ENCODE results near the gene GPR39.

Gene GPR39

DNA sequence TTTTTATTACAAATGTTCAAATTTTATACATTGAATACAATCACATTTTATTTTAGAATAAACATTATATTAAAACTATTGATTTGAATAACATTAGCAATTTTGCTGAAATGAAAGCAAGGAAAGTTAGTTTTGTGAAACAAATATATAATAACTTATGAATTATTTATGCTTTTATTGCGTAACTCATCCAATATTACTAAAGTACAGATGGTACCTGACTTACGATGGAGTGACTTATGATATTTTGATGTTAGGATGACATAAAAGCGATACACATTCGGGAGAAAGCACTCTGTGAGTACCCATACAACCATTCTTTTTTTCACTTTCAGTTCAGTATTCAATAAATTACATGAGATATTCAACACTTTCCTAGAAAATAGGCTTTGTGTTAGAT lies 26.5 kb downstream of the GPR39 start:
- no peak for DNase-seq (ENCODE audit: low spot score)
- TF ChIP-seq, protein P1, sequence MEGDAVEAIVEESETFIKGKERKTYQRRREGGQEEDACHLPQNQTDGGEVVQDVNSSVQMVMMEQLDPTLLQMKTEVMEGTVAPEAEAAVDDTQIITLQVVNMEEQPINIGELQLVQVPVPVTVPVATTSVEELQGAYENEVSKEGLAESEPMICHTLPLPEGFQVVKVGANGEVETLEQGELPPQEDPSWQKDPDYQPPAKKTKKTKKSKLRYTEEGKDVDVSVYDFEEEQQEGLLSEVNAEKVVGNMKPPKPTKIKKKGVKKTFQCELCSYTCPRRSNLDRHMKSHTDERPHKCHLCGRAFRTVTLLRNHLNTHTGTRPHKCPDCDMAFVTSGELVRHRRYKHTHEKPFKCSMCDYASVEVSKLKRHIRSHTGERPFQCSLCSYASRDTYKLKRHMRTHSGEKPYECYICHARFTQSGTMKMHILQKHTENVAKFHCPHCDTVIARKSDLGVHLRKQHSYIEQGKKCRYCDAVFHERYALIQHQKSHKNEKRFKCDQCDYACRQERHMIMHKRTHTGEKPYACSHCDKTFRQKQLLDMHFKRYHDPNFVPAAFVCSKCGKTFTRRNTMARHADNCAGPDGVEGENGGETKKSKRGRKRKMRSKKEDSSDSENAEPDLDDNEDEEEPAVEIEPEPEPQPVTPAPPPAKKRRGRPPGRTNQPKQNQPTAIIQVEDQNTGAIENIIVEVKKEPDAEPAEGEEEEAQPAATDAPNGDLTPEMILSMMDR (IDR thresholded peaks at IDR 0.05; ENCODE audit: extremely low read depth, missing control alignments): no peak

DNA sequence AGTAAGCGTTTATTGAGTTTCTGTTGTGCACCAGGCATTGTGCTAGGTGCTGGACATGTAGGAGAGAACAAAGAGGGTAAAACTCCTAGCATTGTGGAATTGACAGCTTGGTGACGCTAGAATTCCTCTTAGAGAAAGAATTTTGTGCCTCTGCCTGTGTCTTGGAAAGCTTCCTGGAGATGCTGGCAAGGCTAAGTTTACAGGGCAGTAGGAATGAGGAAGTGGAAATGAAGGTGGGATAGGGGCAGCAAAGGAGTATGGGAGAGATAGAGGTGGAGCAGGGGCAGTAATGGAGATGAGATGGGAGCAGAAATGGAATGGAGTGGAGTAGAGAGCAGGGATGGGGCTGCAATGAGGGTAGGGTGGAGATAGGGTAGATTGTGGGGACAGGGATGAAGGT lies 29.8 kb downstream of the GPR39 start:
- no peak for DNase-seq (ENCODE audit: low spot score)
- TF ChIP-seq, protein P1 (IDR thresholded peaks at IDR 0.05; ENCODE audit: extremely low read depth, missing control alignments): no peak

DNA sequence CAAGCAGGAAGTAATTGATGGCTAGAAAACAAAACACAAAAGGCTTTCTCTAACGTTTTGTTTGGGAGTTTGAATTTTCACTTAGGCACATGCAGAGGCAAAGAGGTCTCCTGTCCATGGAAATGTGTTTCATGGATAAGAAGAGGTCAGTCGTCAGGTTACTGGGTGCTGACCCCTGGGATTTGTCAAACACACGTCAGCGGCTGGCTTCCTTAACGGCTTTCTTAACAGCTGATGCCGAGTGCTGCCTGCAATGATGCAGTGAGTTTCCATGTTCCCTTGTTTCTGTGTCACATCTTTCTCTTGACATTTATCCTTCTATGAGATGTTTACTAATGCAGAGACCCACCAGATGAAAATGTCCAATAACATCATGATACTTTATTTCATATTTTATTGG lies 31.7 kb downstream of the GPR39 start:
- TF ChIP-seq, protein P1 (IDR thresholded peaks at IDR 0.05; ENCODE audit: extremely low read depth, missing control alignments): no peak
- no peak for DNase-seq (ENCODE audit: low spot score)

DNA sequence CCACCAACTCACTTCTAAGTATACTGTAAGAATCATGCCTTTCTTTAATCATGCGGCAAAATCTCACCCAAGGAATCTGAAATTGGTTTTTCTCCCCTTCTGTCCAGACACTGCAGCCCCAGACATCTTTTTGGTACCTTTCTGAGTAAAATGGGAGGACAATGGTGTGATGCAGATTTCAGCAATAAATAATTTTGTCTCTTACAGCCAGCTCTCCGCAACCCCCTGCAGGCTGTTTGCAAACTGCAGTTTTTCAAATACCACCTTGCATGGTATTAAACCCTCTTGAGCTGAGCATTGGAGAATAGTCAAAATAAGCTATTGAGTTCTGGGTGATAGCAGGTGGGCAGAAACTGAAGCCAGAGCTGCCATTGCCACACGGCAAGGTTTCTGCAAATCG lies 32.2 kb downstream of the GPR39 start:
- TF ChIP-seq, protein P1 (IDR thresholded peaks at IDR 0.05; ENCODE audit: extremely low read depth, missing control alignments): no peak
- no peak for DNase-seq (ENCODE audit: low spot score)

DNA sequence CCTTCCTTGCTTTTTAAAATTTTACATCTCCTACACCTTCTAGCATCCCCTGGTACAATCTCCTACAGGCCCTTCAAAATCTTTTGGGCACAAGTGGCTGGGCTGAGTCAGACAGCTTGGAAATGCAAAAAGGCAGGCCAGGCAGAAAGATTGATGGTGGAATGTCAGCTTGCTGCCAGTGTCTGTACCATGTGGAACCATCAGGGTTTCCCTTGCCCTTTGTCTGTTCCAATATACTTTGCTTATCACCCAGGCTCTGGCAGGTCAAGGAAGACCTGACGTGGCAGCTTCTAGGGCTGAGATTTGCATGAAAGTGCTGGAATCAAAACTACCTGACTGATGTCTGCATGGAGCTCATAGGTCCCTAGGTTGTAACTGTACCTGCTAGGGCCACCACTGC lies 33.3 kb downstream of the GPR39 start:
- TF ChIP-seq, protein P1 (IDR thresholded peaks at IDR 0.05; ENCODE audit: extremely low read depth, missing control alignments): no peak
- DNase-seq (ENCODE audit: low spot score): no peak

DNA sequence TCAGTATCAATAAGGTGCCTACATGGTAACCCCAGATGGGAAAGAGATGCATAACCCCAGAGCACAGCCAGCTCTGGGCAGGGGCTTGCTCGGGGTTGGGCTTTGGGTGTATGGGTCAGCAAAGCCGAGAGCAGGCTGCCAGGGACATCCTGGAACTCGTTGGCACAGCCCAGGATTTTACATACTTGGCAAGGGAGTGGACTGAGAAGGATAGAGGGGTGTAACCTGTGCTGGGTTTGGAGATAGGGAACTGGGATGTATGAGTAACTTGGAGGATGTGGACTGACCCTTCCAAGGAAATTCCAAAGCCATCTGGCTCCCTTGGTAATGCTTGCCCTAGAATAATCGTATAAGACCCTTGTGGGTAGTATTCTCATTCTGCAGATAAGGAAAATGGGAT lies 44.2 kb downstream of the GPR39 start:
- no peak for DNase-seq (ENCODE audit: low spot score)
- TF ChIP-seq, protein P1 (IDR thresholded peaks at IDR 0.05; ENCODE audit: extremely low read depth, missing control alignments): no peak

DNA sequence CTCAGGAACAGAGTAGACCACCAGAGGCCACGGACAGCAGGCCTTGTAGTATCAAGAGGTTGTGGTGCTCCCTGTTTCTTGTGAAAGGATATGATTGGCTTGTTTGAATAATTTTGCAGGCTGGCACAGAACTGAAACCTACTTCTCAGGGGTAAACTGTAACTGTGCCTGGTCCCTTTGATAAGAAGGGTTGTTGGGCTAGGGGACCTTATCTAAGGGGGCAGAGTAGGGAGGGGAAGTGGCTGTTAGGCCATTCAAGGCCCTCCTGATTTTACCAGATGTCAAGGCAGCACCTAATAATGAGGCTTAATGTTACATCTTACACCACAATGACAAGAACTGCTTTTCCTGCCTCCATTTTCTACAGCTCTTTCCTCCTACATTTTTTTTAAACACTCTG lies 45.6 kb downstream of the GPR39 start:
- DNase-seq (ENCODE audit: low spot score): no peak
- TF ChIP-seq, protein P1 (IDR thresholded peaks at IDR 0.05; ENCODE audit: extremely low read depth, missing control alignments): no peak
